COR-L47 (cell line): ENCODE data around the gene GFAP.

Experiments used
- DNase-seq: peaks from one replicate; lab custom pipeline; 2025; lab: John Stamatoyannopoulos, UW

GFAP gene

DNA sequence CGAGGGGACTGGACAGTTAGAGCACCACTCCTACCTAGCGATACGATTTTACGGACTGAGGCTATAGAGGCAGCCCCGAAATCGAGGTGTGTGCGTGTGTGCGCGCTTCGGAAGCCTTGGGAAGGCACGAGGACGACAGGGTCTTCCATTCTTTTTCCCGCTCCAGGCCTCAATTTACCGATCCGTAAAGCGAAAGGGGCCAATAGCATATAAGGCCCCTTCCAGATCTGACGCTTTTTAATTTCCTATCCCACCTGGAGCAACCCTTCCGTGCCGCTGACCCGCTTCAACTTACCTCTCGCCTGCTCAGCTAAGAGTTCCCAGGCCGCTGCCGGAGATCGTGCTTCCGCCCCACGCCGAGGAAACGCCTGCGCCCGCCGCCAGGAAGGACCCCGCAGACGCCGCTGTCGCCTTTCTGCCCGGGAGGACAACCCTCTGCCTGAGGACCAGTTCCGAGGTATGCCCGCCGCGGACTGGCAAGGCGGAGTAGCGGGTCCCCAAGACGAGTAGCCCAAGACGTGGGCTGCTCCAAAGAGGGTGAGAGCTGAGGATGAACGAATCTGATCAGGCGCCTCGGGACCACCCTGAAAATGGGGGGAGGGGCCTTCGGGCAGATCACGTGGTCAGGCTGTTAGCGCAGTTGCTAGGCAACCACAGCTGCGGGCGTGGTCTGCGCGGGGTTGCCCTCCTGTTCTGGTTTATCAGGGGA is 16.1 kb downstream of the GFAP start, which contains the start of gene EFTUD2:
Gene EFTUD2, minus strand, starts transcription at position 372 of the 709 bp plus-strand sequence. CDS start 4,924 bp downstream, outside the sequence.
- peak; percentile 87 for DNase-seq

DNA sequence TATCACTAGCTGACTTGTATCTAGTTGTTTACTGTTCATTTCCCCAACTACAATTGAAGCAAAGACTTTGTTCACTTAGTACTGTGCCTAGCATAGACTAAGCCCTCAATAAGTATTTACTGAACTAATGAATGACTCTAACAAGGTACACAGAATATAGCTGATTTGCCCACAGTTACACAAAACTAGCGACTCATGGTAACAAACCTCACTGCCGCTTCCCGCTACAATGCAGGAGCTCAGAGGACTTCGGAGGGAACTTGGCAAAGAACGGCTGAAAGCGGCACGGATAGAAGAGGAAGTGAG is 16.6 kb downstream of the GFAP start:
- DNase-seq, result no peak

- no peak for DNase-seq
These were observed 20.7 kb downstream of the GFAP start for GRCh38 chr17:44894642-44895041.

- DNase-seq, result peak; percentile 7
These were observed 23.1 kb downstream of the GFAP start for GRCh38 chr17:44892250-44892649.

- DNase-seq, result no peak
These were observed 26.3 kb downstream of the GFAP start for GRCh38 chr17:44889003-44889402.

GRCh38 chr17:44887971-44888954 is 27.0 kb downstream of the GFAP start:
- DNase-seq, result no peak

GRCh38 chr17:44887016-44887415 is 28.3 kb downstream of the GFAP start:
- no peak for DNase-seq

GRCh38 chr17:44884941-44885340 is 30.4 kb downstream of the GFAP start:
- DNase-seq, result no peak

- no peak for DNase-seq
These were observed 34.2 kb downstream of the GFAP start for GRCh38 chr17:44881145-44881544.

- DNase-seq, result no peak
These were observed 35.2 kb downstream of the GFAP start for GRCh38 chr17:44880062-44880461.

DNA sequence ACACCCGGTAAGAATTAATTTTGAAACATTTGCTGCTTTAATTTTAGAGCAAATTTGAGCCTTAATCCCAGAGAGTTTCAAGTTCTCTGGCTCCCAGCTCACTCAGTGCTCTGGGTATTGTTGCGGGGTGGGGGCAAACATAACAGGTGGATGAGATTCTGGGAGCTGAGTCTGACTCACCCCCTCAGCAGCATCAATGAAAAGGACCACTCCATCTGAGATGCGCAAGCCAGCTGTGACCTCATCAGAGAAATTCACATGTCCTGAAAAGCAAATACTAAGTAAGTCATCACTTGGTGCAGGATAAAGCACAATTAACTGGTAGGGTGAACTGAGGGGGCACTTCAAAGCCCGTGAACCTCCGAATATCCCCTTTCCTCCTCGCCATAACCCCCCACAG is 35.9 kb downstream of the GFAP start:
- DNase-seq, result no peak

DNA sequence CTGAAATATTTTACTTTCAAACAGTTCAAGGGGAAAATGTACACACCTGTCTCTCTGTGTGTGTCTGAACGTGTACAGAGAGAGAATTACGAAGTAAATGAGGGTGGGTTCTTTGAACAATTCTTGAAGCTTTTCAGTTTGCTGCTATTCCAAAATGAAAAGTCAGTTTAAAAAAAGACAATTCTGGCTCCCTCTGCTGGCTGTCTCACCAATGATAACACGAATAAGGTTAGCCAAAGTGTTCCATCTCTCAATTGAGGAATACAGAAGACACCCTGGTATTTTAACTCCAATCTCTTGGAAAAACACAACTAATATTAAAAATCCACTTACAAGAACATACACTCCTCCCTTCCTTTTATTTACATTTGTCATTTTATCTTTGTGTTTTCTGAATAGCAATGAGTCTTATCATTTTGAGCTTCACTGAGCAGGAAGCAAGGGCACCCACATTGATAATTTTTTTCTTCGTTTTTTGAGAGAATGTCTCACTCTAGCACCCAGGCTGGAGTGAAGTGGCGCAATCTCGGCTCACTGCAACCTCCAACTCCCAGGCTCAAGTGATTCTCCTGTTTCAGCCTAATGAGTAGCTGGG is 36.6 kb downstream of the GFAP start:
- peak; percentile 26 for DNase-seq

DNA sequence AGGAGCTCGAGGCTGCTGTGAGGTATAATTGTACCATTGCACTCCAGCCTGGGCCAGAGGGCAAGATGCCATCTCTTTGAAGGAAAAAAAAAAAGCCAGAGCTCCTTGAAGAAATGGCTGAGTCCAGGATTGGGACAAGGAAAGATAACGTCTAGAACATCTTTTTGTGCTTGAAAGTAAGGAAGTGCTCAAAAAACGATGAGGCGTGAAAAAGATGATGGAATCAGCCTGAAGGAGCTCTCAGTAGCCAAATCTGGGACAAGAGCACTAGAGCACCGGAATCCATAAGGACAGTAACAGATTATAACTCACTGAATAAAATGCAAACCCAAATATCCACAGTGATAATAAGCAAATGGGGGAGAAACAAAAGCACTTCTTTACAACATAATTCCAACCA is 38.2 kb downstream of the GFAP start:
- DNase-seq, result no peak

DNA sequence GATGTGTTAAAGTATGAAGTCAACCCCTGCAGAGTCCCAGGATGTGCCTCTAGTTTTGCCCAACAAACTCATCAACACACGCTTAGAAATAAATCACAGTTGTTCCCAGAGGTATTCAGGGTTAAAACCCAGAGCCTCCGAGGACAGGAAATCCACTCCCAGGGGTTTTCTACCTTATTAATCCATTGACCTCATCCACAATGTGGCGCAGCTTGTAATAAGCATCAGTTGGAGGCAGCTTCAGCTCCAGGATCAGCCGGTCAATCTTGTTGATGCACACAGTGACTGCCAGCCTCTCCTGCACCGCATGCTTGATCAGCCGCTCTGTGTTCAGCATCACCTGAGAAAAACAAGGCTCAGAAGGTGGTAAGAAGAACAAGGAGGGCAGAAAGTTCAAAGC is 39.5 kb downstream of the GFAP start:
- DNase-seq, result no peak

GRCh38 chr17:44872131-44872768 is 43.0 kb downstream of the GFAP start:
- peak; percentile 94 for DNase-seq

GRCh38 chr17:44871556-44871955 is 43.7 kb downstream of the GFAP start:
- no peak for DNase-seq

GRCh38 chr17:44867841-44868240 is 47.5 kb downstream of the GFAP start:
- no peak for DNase-seq

DNA sequence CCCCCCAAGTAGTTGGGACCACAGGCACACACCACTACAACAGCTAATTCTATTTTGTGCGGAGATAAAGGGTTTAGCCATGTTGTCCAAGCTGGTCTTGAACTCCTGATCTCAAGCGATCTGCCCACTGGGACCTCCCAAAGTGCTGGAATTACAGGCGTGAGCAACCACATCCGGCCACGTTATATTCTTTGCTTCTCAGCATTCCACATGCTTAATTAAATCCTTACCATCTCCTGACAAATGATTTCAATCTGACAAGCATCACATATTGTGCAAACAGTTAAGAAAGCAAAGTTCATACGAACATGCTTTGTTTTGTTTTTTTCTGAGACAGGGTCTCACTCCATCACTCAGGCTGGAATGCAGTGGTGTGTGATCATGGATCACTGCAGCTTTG is 49.4 kb downstream of the GFAP start:
- no peak for DNase-seq

GRCh38 chr17:44865231-44865660 is 50.1 kb downstream of the GFAP start:
- DNase-seq, result peak; percentile 52

DNA sequence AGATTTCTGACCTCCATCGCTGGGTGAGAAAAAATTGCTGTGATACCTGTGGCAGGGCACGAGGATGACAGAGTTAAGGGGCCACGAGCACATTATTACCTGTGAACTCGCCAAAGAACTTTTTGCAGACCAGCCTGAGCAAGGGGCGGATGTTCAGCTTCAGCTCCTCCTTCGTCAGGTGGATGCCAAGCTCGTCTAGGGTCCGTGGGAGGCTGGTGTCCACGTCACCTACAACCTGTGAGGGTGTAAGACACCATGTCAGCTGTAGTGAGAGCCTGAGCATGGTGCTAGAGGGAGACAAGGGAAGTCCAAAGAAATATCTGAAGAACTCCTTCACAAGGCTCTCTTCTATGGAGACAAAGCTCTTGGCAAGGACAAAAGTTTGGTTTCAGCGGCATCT is 50.5 kb downstream of the GFAP start:
- no peak for DNase-seq

DNA sequence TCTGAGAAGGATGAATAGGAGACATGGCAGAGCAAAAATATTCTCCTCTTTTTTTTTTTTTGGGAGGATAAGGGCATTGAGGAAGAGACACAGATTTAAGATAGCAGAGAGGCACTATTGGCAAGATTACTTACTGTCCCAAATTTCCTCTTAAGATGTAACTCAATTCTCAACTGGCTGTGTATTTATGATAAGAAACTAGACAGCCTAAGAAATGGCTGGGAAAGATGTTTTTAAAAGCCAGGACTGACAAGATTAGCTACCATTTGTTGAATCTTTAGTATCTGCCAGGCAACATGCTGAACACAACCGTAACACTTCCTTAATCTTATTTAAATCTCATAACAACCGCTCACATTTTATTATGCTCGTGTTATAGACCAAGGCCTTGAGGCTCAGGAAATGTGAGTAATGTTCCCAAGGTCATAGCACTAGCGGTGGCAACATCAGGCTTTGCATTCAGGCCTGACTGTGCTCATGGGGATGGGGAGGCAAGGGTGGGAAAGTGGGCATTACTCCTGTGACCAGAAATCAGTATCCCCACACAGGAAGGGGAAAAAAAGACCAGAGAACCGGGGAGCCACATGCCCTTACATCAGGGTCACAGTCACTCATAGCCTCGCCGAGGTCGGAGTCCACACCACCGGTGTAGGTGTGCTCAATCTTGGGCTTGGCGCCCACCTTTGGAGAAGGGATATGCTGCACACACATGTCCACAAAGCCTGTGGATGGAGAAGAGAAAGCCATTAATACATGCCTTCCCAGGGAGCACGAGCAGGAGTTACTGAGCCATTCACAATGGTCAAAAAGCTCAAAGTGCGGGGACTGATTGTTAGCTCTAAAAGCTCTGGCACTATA is 52.0 kb downstream of the GFAP start:
- DNase-seq, result no peak
